SKM-1 treated with dmso at 0.1 percent for 144 hours (cell line): Measurements from ENCODE around the gene PHF19.

Source experiments
- DNase-seq: peaks from one replicate; lab custom pipeline; 2025; ENCODE audit not compliant: unreplicated experiment; lab: John Stamatoyannopoulos, UW

Gene PHF19

DNA sequence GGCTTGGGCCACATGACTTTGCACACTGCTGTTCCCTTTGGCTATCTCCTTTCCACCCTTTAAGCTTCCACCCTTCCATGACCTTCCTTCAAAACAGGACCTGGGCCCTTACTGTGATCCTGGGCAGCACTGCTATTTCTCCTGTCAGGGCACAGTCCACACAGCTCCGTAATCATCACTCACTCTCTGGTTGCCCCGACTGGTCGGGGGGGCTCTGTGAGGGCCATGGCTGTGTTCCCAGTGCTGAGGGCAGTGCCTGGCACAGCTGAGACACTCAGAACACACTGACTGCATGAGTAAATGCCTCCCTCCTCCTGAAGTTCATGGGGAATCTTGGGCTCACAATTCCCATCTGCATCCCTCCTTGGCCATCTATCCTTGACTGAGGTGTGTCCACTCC is 37.4 kb upstream of the PHF19 start:
- no peak for DNase-seq

DNA sequence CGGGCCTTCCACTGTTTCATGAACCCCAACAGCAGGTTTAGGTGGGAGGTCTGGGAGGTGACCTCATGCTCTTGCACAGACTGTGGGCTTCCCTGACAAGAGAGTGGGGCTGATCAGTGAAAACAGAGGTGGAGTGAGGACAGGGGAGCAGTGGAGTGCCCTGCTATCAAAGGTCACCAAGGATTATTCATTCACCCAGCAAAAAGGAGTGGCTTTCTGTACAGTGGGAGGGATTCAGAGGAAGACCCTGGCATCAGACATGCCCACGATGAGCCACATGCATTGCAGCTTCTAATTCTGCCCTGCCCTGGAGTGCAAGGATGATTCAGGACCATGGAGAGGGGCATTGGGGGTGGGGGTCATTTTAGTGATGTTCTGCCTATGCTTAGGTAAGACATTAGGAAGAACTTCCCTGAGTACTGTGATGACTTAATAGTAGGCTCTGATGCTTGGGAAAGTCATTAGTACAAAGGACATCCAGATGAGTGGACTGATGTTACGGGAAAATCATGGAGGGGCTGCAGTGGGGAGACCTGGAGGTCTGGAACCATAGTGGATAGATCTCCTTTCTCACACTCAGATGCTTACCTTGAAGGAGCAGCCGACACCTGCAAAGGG is 36.8 kb upstream of the PHF19 start:
- DNase-seq, result no peak

DNA sequence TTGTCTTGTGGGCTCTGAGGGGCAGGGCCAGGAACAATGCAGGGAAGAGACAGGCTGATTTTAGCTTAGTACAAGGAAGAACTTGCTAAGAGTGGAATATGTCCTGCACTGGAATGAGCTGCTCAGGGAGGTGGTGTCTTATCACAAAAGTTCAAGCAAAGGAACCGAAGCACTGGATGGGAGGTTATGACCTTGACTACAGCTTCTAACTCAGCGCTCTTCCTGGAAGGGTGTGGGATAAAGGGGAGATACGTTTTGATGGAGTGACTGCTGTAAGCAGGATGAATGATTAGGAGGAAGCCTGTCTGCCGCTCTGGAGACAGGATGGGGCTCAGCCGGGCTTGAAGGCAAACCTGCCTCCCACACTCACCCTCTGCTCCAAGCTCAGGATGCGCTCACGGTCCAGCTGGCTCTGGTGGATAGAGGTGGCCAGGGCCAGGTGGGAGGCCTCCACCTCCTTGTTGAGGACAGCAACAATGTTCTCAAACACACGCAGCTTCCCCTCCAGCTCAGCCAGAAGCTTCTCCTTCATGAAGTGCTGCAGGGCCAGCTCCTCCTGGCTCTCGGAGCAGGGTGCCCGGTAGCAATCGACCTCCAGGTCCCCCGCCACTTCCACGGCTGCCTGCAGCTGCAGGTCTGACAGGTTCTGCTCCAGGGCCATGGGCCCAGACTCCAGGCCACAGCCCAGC is 36.1 kb upstream of the PHF19 start:
- DNase-seq, result no peak

DNA sequence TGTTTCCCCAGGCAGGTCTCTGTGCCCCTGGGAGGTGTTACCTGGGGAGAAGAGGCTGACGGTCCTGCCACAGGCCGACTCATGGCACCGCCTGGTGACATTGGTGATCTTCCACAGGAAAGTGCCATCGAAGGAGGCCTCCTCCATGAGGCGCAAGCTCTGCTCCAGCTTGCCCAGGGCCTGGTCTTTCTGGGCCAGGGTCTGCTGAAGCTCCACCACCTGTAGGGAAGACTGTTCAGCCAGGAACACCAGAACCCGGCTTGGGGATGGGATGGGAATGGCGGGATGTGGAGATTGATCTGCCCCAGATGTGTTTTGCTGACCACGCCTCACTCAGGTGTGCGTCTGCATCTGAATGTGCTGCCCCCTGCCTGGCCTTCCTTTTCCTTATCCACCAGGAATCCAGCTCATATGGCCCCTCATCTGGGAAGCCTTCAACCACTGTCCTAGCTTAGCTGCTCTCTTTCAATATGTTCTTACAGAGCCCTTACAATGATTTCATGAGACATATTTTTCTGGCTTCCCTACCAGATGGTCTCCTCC is 34.4 kb upstream of the PHF19 start:
- no peak for DNase-seq

- no peak for DNase-seq
Observed at GRCh38 chr9:120910643-120911042, 33.7 kb upstream of the PHF19 start.

- no peak for DNase-seq
Observed at GRCh38 chr9:120909904-120910303, 32.9 kb upstream of the PHF19 start.

- DNase-seq, result no peak
Observed at GRCh38 chr9:120905315-120906164, 28.6 kb upstream of the PHF19 start.

GRCh38 chr9:120904978-120905301 is 28.0 kb upstream of the PHF19 start:
- no peak for DNase-seq

DNA sequence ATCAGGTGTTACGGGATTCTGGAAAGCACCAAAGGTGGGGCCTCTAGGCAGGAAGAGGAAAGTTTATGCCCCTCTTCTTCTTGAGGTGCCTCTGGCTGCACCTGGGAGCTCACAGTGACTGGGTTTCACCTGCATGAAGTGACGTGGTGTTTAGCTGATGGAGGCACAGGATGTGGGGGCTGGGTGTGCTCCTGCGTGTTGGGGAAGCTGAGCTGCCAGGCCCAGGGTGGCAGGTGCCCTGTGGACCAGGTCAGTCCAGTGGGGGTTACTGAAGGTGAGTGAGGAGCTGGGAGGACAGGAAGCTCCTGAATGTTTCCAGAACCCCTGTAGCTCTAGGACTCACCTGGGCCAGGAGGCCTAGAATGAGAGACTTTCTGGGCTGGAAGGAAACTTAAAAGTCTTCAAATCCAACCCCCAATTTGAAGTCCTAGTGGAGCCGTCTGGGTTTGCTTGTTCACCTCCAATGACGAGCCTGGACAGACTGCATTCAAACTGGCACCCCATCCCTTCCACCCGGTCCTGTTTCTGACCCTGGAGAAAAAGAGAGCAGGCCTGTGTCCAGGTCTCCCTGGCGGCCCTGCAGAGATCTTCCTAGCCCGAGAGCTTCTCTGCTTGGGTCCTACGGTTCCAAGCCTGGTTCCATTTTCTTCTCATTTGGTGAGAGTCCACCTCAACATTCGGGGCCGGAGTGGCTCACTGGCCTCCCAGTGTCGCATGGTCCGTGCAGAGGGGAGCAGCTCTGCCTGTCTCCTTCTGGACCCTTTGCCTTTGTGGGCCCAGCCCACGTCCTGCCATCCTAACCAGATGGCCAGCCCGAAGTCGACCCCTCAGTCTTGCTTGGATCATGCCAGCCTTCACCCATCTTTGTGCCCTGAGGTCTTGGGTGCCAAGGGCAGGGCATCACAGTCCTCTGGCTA is 27.3 kb upstream of the PHF19 start:
- DNase-seq, result no peak

GRCh38 chr9:120902569-120903535 is 25.9 kb upstream of the PHF19 start:
- DNase-seq, result no peak

- no peak for DNase-seq
Observed at GRCh38 chr9:120901755-120902568, 25.0 kb upstream of the PHF19 start.

- DNase-seq, result no peak
Observed at GRCh38 chr9:120900824-120901223, 23.8 kb upstream of the PHF19 start.

DNA sequence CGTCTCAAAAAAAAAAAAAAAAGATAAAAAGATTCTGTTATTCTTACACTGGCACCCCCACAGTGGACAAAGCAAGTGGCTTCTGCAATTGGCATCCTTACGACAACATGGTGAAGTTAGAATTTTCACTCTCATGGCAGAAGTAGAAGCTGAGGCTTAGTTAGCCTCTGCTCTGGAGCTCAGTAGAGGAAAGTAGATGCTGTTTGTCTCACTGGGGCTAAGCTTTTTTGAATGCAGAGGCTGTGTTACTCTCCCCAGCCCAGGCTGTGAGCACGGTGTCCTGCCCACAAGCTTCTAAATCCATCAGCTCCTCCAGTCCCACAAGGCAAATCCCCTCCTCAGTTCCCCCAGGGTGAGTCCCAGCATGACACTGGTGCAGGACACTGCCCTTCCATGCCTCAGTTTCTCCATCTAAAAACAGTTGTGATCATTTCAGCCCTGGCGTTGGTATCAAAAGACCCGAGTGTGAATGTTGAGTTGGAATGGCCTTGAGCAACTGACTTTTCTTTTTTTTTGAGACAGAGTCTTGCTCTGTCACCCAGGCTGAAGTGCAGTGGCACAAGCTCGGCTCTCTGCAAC is 22.6 kb upstream of the PHF19 start:
- DNase-seq, result no peak

GRCh38 chr9:120898396-120898795 is 21.4 kb upstream of the PHF19 start:
- DNase-seq, result no peak

GRCh38 chr9:120895951-120896350 is 19.0 kb upstream of the PHF19 start:
- no peak for DNase-seq

DNA sequence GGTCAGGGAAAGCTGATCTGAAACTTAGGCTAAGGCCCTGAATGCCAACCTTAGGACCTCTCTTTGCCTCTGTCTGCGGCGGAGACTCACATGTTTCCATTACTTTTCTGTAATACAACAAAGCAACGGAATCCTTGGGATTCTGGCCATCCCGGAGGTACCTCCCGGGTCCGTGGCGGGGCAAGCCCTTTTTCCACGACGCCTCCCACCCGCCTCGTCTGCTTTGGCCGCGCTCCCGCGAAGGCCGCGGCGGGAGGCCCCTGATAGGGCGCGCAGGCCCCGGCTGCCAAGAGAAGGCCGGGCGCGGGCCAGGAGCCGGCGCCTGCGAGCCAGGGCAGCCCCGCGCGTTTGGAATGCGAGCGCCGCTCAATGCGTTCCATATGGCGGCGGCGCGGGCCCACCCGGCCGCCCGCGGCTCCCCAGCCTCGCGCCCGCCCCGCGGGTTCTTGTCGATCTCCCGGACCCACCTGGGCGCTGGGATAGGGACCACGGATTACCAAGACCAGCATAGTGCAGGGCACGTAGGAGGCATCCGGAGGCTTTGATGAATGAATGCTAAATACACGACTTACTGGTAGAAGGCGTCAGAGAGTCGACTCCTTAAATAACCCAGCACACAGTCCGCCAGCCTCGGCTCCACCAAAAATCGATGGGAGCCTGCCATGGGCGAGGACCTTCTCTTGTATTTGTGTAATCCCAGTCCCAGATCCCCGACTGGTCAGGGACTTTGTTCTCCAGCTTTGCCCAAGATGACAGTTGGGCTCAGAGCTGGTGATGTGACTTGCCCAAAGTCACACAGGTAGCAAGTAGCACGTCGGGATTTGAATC is 17.5 kb upstream of the PHF19 start:
- DNase-seq, result no peak

DNA sequence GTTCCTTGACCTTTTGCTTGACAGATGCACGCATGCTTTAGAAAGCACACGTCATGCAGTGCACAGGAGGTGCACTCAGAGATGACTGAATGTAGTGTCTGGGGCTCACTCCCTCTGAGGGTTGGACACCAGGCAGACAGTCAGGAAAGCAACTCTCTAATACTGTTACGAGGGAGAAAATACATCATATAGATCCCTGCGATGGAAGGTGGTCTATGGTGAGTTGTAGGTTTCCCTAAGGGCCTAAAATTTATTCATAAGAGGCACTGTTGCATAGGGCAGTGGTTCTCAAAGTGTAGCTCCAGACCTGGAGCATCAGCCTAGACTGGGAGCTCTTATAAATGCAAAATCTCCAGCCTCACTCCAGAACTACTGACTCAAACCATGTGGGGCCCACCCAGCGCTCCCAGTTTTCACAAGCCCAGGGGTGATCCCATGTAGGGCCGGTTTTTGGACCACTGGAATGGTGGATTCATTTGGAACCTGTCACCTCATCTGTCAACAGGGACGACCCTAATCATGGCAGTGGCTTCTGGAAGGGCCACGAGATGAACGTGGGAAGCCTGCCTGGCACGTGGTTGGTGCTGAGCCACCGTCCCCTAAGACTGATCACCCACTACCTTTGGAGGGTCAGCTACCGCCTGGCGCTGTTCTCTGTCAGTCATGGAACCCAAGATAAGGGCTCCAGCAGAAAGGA is 16.8 kb upstream of the PHF19 start:
- DNase-seq, result no peak
